ENCODE measurements around the gene CITED1. TPM values are rescaled to one million over a fixed set of nuclear protein-coding genes. Genes with fewer than 3 reads are reported as not detected.

The CITED1 gene
- total RNA-seq, 2 donors from 2014 or later: 3.7 TPM; not detected in 1

- Histone ChIP-seq H3K27ac (no peak overlapping the region), H3K9me3 (no peaks in the 10 kb centered on the region), H3K4me3 (no peak overlapping the region), H3K36me3 (no peaks in the 10 kb centered on the region), H3K27me3 (replicated peaks; ENCODE audit: insufficient read depth) (no peaks in the 10 kb centered on the region), H3K4me1 (ENCODE audit: control insufficient read depth in 1 of 2, low read depth in 2 of 2) (no peaks in the 10 kb centered on the region)
- DNase-seq (ENCODE audit: low spot score): no peak
- ATAC-seq (ENCODE audit: insufficient number of reproducible peaks, low FRiP score, low read depth): no peak
- TF ChIP-seq CTCF (IDR thresholded peaks at IDR 0.05): no peak
Observed at GRCh38 chrX:72314881-72315280, 9.2 kb upstream of the CITED1 start.

DNA sequence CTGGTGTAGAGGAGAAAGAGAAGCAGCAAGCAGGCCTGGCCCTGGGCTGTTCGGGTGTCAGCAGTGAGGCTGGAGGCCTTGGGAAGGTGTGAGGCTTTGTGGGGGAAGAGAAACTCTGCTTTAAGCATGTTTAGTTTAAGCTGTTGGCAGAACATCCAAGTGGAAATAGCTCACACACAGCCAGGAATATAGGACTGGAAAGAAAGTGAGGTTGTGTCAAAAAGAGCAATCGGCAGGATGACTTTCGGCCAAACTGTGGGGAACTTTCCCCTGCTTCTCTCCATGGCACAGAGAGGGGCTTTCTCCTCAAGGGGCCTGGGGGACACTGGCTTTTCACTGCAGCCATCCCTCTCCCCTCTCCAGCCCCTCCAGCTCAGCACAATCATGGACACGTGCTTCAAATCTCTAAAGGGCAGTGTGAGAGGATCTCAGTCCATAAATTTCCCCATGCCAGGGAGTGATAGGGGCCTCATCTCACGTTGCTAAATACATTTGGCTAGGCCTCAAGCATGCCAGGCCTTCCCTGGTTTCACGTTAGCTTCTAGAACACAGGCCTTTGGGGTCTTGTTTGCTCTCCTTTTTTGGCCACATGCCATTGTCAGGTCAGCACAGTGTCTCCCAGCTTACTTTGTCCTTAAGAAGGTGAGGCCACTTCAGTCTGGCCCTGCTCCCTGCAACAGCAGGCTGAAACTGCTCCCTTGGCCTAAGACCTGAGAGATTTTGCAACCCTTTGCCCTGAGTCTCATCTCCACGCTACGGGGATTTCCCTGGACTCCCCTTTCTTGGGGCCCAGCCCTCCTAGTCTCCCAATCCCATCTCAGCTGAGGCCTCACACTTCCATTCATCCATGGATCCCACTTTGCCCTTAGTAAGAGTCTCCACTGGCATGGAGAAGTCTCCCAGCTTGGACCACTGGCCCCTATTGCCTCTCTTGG, 8.3 kb upstream of the CITED1 start:
- ATAC-seq (ENCODE audit: insufficient number of reproducible peaks, low FRiP score, low read depth) (no peak), DNase-seq (ENCODE audit: low spot score) (no peak)
- Histone ChIP-seq H3K4me1 (ENCODE audit: control insufficient read depth in 1 of 2, low read depth in 2 of 2) (peaks cover 0 to 7% of the 10 kb centered on the region in 2 donors), H3K27ac (no peak overlapping the region), H3K36me3 (no peaks in the 10 kb centered on the region), H3K4me3 (no peak overlapping the region), H3K9me3 (no peaks in the 10 kb centered on the region), H3K27me3 (replicated peaks; ENCODE audit: insufficient read depth) (no peaks in the 10 kb centered on the region)
- no peak for TF ChIP-seq CTCF (IDR thresholded peaks at IDR 0.05)

DNA sequence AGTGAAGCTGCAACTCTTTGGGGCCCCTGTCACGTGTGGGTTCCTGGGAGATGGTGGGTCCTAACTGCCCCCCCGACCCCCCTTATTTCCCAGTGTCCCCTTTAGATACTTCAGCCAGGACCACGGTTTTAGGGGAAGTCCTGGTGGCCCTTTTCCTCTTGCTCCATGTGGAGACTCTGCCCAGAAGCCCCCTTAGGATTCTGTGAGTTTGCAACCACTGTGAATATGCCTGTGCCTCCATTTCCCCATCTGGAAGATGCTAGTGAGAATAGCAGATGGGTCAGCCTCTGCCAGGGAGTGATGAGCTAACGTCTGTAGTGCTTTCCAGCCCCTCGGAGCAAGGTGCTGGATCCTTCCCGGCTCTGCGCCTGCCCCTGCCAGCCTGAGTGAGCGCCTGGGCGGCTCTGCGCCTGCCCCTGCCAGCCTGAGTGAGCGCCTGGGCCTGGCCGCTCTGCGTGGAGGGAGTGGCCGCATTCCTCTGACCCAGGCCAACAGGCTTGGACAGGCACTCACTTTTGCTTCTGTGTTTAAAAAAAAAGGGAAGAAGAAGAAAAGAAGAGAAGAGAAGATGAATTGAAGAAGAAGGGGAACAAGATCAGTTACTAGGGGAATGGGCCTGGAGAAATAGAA, 6.7 kb upstream of the CITED1 start:
- Histone ChIP-seq H3K27ac (no peak overlapping the region), H3K36me3 (no peaks in the 10 kb centered on the region), H3K9me3 (no peaks in the 10 kb centered on the region), H3K4me3 (no peak overlapping the region), H3K4me1 (ENCODE audit: control insufficient read depth in 1 of 2, low read depth in 2 of 2) (peaks cover 5 to 19% of the 10 kb centered on the region in 2 donors), H3K27me3 (replicated peaks; ENCODE audit: insufficient read depth) (no peaks in the 10 kb centered on the region)
- no peak for TF ChIP-seq CTCF (IDR thresholded peaks at IDR 0.05)
- ATAC-seq (ENCODE audit: insufficient number of reproducible peaks, low FRiP score, low read depth): no peak
- DNase-seq (ENCODE audit: low spot score): no peak

- ATAC-seq (ENCODE audit: insufficient number of reproducible peaks, low FRiP score, low read depth) (no peak), DNase-seq (ENCODE audit: low spot score) (no peak)
- no peaks in the 10 kb centered on the region for H3K27me3 ChIP-seq (replicated peaks; ENCODE audit: insufficient read depth)
- H3K36me3 ChIP-seq: no peaks in the 10 kb centered on the region
- peaks cover 5 to 34% of the 10 kb centered on the region in 2 donors for H3K4me1 ChIP-seq (ENCODE audit: control insufficient read depth in 1 of 2, low read depth in 2 of 2)
- H3K4me3 ChIP-seq: peak overlapping the region; percentile 74
- TF ChIP-seq CTCF (IDR thresholded peaks at IDR 0.05): no peak
- H3K9me3 ChIP-seq: no peaks in the 10 kb centered on the region
- H3K27ac ChIP-seq: no peak overlapping the region
Observed at GRCh38 chrX:72309297-72310071, 3.8 kb upstream of the CITED1 start.
